Measurements from ENCODE around the gene FAXDC2.

- TF ChIP-seq EP300 (IDR thresholded peaks at IDR 0.05) (no peak), POLR2AphosphoS5 (IDR thresholded peaks at IDR 0.05) (no peak)
- TF ChIP-seq, protein P1, sequence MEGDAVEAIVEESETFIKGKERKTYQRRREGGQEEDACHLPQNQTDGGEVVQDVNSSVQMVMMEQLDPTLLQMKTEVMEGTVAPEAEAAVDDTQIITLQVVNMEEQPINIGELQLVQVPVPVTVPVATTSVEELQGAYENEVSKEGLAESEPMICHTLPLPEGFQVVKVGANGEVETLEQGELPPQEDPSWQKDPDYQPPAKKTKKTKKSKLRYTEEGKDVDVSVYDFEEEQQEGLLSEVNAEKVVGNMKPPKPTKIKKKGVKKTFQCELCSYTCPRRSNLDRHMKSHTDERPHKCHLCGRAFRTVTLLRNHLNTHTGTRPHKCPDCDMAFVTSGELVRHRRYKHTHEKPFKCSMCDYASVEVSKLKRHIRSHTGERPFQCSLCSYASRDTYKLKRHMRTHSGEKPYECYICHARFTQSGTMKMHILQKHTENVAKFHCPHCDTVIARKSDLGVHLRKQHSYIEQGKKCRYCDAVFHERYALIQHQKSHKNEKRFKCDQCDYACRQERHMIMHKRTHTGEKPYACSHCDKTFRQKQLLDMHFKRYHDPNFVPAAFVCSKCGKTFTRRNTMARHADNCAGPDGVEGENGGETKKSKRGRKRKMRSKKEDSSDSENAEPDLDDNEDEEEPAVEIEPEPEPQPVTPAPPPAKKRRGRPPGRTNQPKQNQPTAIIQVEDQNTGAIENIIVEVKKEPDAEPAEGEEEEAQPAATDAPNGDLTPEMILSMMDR (IDR thresholded peaks at IDR 0.05) = no peak
Measured at GRCh38 chr5:154817815-154818214, 32.6 kb downstream of the FAXDC2 start.
